H9 (cell line): Measurements from ENCODE around the gene PCSK6. TPM values are rescaled to one million over a fixed set of nuclear protein-coding genes. Genes with fewer than 3 reads are reported as not detected.

Experiments
- DNase-seq: peaks from one replicate; pipeline ENCODE4 v3.0.0-alpha.2; 2017
- H2AFZ ChIP-seq: one replicate; pipeline ENCODE4 v1.6.1; 2013; ENCODE audit warnings: mild to moderate bottlenecking, low read length, control low read depth, moderate library complexity
- H2AK5ac ChIP-seq: 2 replicates; pipeline ENCODE4 v1.6.1; 2013; ENCODE audit warnings: low read length, control low read depth, mixed read lengths; ENCODE audit not compliant: insufficient read length
- H2BK120ac ChIP-seq: one replicate; pipeline ENCODE4 v1.6.1; 2013; ENCODE audit warnings: low read depth, mild to moderate bottlenecking, low read length, control low read depth, inconsistent platforms; ENCODE audit not compliant: poor library complexity, severe bottlenecking
- H2BK12ac ChIP-seq: 2 replicates; pipeline ENCODE4 v1.6.1; 2013; ENCODE audit warnings: low read length, control low read depth, mixed read lengths, low read depth; ENCODE audit not compliant: insufficient read length
- H2BK15ac ChIP-seq: 2 replicates; pipeline ENCODE4 v1.6.1; 2013; ENCODE audit warnings: low read depth, low read length, control low read depth
- H2BK20ac ChIP-seq: one replicate; pipeline ENCODE4 v1.6.1; 2013; ENCODE audit warnings: low read depth, mild to moderate bottlenecking, low read length, control low read depth, inconsistent platforms; ENCODE audit not compliant: poor library complexity, severe bottlenecking
- H2BK5ac ChIP-seq: 2 replicates; pipeline ENCODE4 v1.6.1; 2013; ENCODE audit warnings: low read length, control low read depth, mixed read lengths; ENCODE audit not compliant: insufficient read length
- H3K14ac ChIP-seq: 2 replicates; pipeline ENCODE4 v1.6.1; 2013; ENCODE audit warnings: low read length, control low read depth; ENCODE audit not compliant: insufficient read depth
- H3K18ac ChIP-seq: 2 replicates; pipeline ENCODE4 v1.6.1; 2013; ENCODE audit warnings: low read depth, mild to moderate bottlenecking, mixed read lengths, low read length, control low read depth; ENCODE audit not compliant: insufficient read length
- H3K23ac ChIP-seq: 2 replicates; pipeline ENCODE4 v1.6.1; 2013; ENCODE audit warnings: low read length, control low read depth, mixed read lengths, low read depth; ENCODE audit not compliant: insufficient read length
- H3K23me2 ChIP-seq: 2 replicates; pipeline ENCODE4 v1.6.1; 2013; ENCODE audit warnings: low read depth, mild to moderate bottlenecking, mixed read lengths, low read length, control low read depth; ENCODE audit not compliant: insufficient read length, poor library complexity, severe bottlenecking
- H3K27ac ChIP-seq: 2 replicates; pipeline ENCODE4 v1.5.1; 2013; ENCODE audit warnings: low read length, control low read depth, mixed read lengths, low read depth; ENCODE audit not compliant: insufficient read length
- H3K27me3 ChIP-seq: 2 replicates; pipeline ENCODE4 v1.6.1; 2013; ENCODE audit warnings: low read length, control low read depth, inconsistent platforms; ENCODE audit not compliant: insufficient read depth
- H3K4ac ChIP-seq: 2 replicates; pipeline ENCODE4 v1.6.1; 2013; ENCODE audit warnings: low read depth, mild to moderate bottlenecking, control low read depth, inconsistent platforms, low read length, moderate library complexity
- H3K4me1 ChIP-seq: 2 replicates; pipeline ENCODE4 v1.6.1; 2013; ENCODE audit warnings: low read length, control low read depth, inconsistent platforms; ENCODE audit not compliant: insufficient read depth
- H3K4me2 ChIP-seq: 2 replicates; pipeline ENCODE4 v1.6.1; 2013; ENCODE audit warnings: low read length, control low read depth, mixed read lengths; ENCODE audit not compliant: insufficient read length, insufficient read depth
- H3K56ac ChIP-seq: 2 replicates; pipeline ENCODE4 v1.6.1; 2013; ENCODE audit warnings: low read depth, mild to moderate bottlenecking, mixed read lengths, low read length, control low read depth; ENCODE audit not compliant: insufficient read length
- H3K79me1 ChIP-seq: 2 replicates; pipeline ENCODE4 v1.6.1; 2013; ENCODE audit warnings: low read depth, mild to moderate bottlenecking, moderate library complexity, low read length, control low read depth, inconsistent platforms; ENCODE audit not compliant: insufficient read depth, poor library complexity, severe bottlenecking
- H3K79me2 ChIP-seq: 2 replicates; pipeline ENCODE4 v1.6.1; 2013; ENCODE audit warnings: low read length, control low read depth, inconsistent platforms; ENCODE audit not compliant: insufficient read depth
- H3K9ac ChIP-seq: 2 replicates; pipeline ENCODE4 v1.6.1; 2013; ENCODE audit warnings: low read length, control low read depth, mixed read lengths; ENCODE audit not compliant: insufficient read length; ENCODE audit errors: extremely low read depth
- H3K9me3 ChIP-seq: one replicate; pipeline ENCODE4 v1.6.1; 2013; ENCODE audit warnings: low read depth, low read length, inconsistent platforms; ENCODE audit not compliant: control insufficient read depth
- H3T11ph ChIP-seq: one replicate; pipeline ENCODE4 v1.6.1; 2013; ENCODE audit warnings: mild to moderate bottlenecking, low read length, control low read depth, inconsistent platforms
- H4K20me1 ChIP-seq: one replicate; pipeline ENCODE4 v1.6.1; 2013; ENCODE audit not compliant: control insufficient read depth, insufficient read length, insufficient read depth
- H4K5ac ChIP-seq: 2 replicates; pipeline ENCODE4 v1.6.1; 2013; ENCODE audit warnings: low read depth, mild to moderate bottlenecking, mixed read lengths, low read length, control low read depth; ENCODE audit not compliant: insufficient read length
- H4K8ac ChIP-seq: replicated peaks from 2 replicates; pipeline ENCODE4 v1.6.1; 2013; ENCODE audit warnings: low read length, control low read depth, mixed read lengths, low read depth; ENCODE audit not compliant: insufficient read length
- H4K91ac ChIP-seq: 2 replicates; pipeline ENCODE4 v1.6.1; 2013; ENCODE audit warnings: low read depth, mild to moderate bottlenecking, moderate library complexity, mixed read lengths, low read length, control low read depth; ENCODE audit not compliant: insufficient read length
- H3K27ac Mint-ChIP-seq, 3 experiments: 2 replicates in 2 of 3; 3 replicates in 1 of 3; pipeline ENCODE4 v1.8.0; 2020 to 2021; ENCODE audit warnings: mixed read lengths in 3 of 3, mild to moderate bottlenecking in 1 of 3, moderate library complexity in 1 of 3
- H3K27me3 Mint-ChIP-seq: 2 replicates; pipeline ENCODE4 v1.8.0; 2021; ENCODE audit warnings: low read depth, mild to moderate bottlenecking, moderate library complexity, mixed read lengths
- H3K36me3 Mint-ChIP-seq, 3 experiments: 2 replicates in 2 of 3; 3 replicates in 1 of 3; pipeline ENCODE4 v1.8.0; 2020 to 2021; ENCODE audit warnings: low read depth in 3 of 3, mixed read lengths in 3 of 3; ENCODE audit not compliant: insufficient read depth in 1 of 3
- H3K4me1 Mint-ChIP-seq, 2 experiments: 2 replicates each; pipeline ENCODE4 v1.8.0; 2020; ENCODE audit warnings: mixed read lengths in 2 of 2
- H3K4me3 Mint-ChIP-seq, 2 experiments: 2 replicates in 1 of 2; 3 replicates in 1 of 2; pipeline ENCODE4 v1.8.0; 2020 to 2021; ENCODE audit warnings: mild to moderate bottlenecking in 2 of 2, mixed read lengths in 2 of 2, moderate library complexity in 1 of 2
- H3K9me3 Mint-ChIP-seq, 2 experiments: 2 replicates in 1 of 2; 3 replicates in 1 of 2; pipeline ENCODE4 v1.8.0; 2020; ENCODE audit warnings: mild to moderate bottlenecking in 2 of 2, mixed read lengths in 2 of 2, moderate library complexity in 1 of 2
- CTCF ChIP-seq: fragments of 200-600 bp; sonication (generic); conservative IDR thresholded peaks from 3 replicates; pipeline ENCODE4 v1.8.0; 2021; ENCODE audit warnings: antibody characterized with exemption, mild to moderate bottlenecking
- WGBS: extraction: QIAGEN DNeasy Blood & Tissue Kit; methylation state at CpG from one replicate; pipeline ENCODE4 v1.1.7; 2013; ENCODE audit warnings: missing lambda C conversion rate, low lambda C conversion rate, mixed read lengths; ENCODE audit not compliant: insufficient read length; ENCODE audit errors: extremely low coverage; 5-methylcytosine and 5-hydroxymethylcytosine counted together
- total RNA-seq: library from RNA; stranded (reverse); gene quantifications from 2 replicates; pipeline ENCODE4 v1.2.1, GENCODE V29; 2021

The PCSK6 gene
- total RNA-seq, 1 experiment from 2014 or later, result 4.0 TPM

- Histone ChIP-seq H3K23ac (no peak overlapping the region), H2BK12ac (no peak overlapping the region), H3K4ac (no peak overlapping the region), H4K20me1 (no peaks in the 10 kb centered on the region), H4K91ac (no peak overlapping the region), H3K4me1 (no peaks in the 10 kb centered on the region), H2BK120ac (no peak overlapping the region), H4K8ac (no peak overlapping the region), H3K23me2 (no peaks in the 10 kb centered on the region), H3K79me2 (no peaks in the 10 kb centered on the region), H4K5ac (no peak overlapping the region), H3K14ac (no peak overlapping the region), H3K27ac (no peak overlapping the region), H2BK20ac (no peak overlapping the region), H3K4me2 (no peak overlapping the region), H2BK5ac (no peak overlapping the region), H3T11ph (no peak overlapping the region), H3K27me3 (no peaks in the 10 kb centered on the region), H2AK5ac (no peak overlapping the region), H3K9ac (no peak overlapping the region), H2BK15ac (no peak overlapping the region), H3K18ac (no peak overlapping the region), H3K9me3 (no peaks in the 10 kb centered on the region), H3K79me1 (no peaks in the 10 kb centered on the region), H2AFZ (no peak overlapping the region), H3K56ac (no peak overlapping the region)
- no peaks in the 10 kb centered on the region for H3K9me3 Mint-ChIP-seq
- DNase-seq, result no peak
- WGBS, result no CpG with 5 or more reads among the region's 17 CpGs
- H3K27ac Mint-ChIP-seq, result no peak overlapping the region
- H3K4me3 Mint-ChIP-seq, result no peak overlapping the region
- H3K4me1 Mint-ChIP-seq, result peaks cover 8% of the 10 kb centered on the region in 2 experiments
- H3K36me3 Mint-ChIP-seq, result peaks cover 7 to 16% (median 9%) of the 10 kb centered on the region in 3 experiments; a peak in 6 of 7 replicates
- no peak for TF ChIP-seq CTCF
- peaks cover 3% of the 10 kb centered on the region for H3K27me3 Mint-ChIP-seq
These were observed 224.4 kb downstream of the PCSK6 start for GRCh38 chr15:101264911-101265641.
